Measurements from ENCODE around the gene ABCC6.
"Not testable (repeated sequence)": the region's sequence is repeated elsewhere in the genome, so short reads cannot be mapped to it uniquely, and the experiment has no call there.

ABCC6 gene

GRCh38 chr16:16191493-16192167, 31.7 kb downstream of the ABCC6 start:
- TF ChIP-seq MYC (IDR thresholded peaks at IDR 0.05; ENCODE audit: low read depth, low read length): no peak
- no peak for TF ChIP-seq MAX (IDR thresholded peaks at IDR 0.05; ENCODE audit: low read depth, low read length)
- TF ChIP-seq POLR2A (IDR thresholded peaks at IDR 0.05; ENCODE audit: extremely low read depth, insufficient read length): no peak
- no peak for TF ChIP-seq CTCF (IDR thresholded peaks at IDR 0.05; ENCODE audit: low read depth, low read length)
- DNase-seq (ENCODE audit: low read depth): no peak
- no peak overlapping the region for H3K4me3 ChIP-seq (ENCODE audit: low read depth, low read length)

GRCh38 chr16:16190966-16191365, 32.3 kb downstream of the ABCC6 start:
- DNase-seq (ENCODE audit: low read depth); H3K4me3 ChIP-seq (ENCODE audit: low read depth, low read length): not testable (repeated sequence)

- TF ChIP-seq MYC (IDR thresholded peaks at IDR 0.05; ENCODE audit: low read depth, low read length) (no peak), POLR2A (IDR thresholded peaks at IDR 0.05; ENCODE audit: extremely low read depth, insufficient read length) (no peak), MAX (IDR thresholded peaks at IDR 0.05; ENCODE audit: low read depth, low read length) (no peak), CTCF (IDR thresholded peaks at IDR 0.05; ENCODE audit: low read depth, low read length) (no peak)
- DNase-seq (ENCODE audit: low read depth): no peak
- no peak overlapping the region for H3K4me3 ChIP-seq (ENCODE audit: low read depth, low read length)
Measured at GRCh38 chr16:16190546-16190945, 32.7 kb downstream of the ABCC6 start.

GRCh38 chr16:16189842-16190241, 33.5 kb downstream of the ABCC6 start:
- TF ChIP-seq MAX (IDR thresholded peaks at IDR 0.05; ENCODE audit: low read depth, low read length): no peak
- TF ChIP-seq POLR2A (IDR thresholded peaks at IDR 0.05; ENCODE audit: extremely low read depth, insufficient read length): no peak
- TF ChIP-seq CTCF (IDR thresholded peaks at IDR 0.05; ENCODE audit: low read depth, low read length): no peak
- TF ChIP-seq MYC (IDR thresholded peaks at IDR 0.05; ENCODE audit: low read depth, low read length): no peak
- H3K4me3 ChIP-seq (ENCODE audit: low read depth, low read length): no peak overlapping the region

GRCh38 chr16:16188827-16189226, 34.5 kb downstream of the ABCC6 start:
- H3K4me3 ChIP-seq (ENCODE audit: low read depth, low read length): no peak overlapping the region
- TF ChIP-seq MYC (IDR thresholded peaks at IDR 0.05; ENCODE audit: low read depth, low read length): no peak
- no peak for TF ChIP-seq POLR2A (IDR thresholded peaks at IDR 0.05; ENCODE audit: extremely low read depth, insufficient read length)
- TF ChIP-seq CTCF (IDR thresholded peaks at IDR 0.05; ENCODE audit: low read depth, low read length): no peak
- TF ChIP-seq MAX (IDR thresholded peaks at IDR 0.05; ENCODE audit: low read depth, low read length): no peak
- no peak for DNase-seq (ENCODE audit: low read depth)

More at GRCh38 chr16:16189842-16190241, 33.5 kb downstream of the ABCC6 start:
- DNase-seq (ENCODE audit: low read depth): no peak

- no peak overlapping the region for H3K4me3 ChIP-seq (ENCODE audit: low read depth, low read length)
- DNase-seq (ENCODE audit: low read depth): no peak
- TF ChIP-seq POLR2A (IDR thresholded peaks at IDR 0.05; ENCODE audit: extremely low read depth, insufficient read length): no peak
- TF ChIP-seq CTCF (IDR thresholded peaks at IDR 0.05; ENCODE audit: low read depth, low read length): no peak
- no peak for TF ChIP-seq MAX (IDR thresholded peaks at IDR 0.05; ENCODE audit: low read depth, low read length)
- TF ChIP-seq MYC (IDR thresholded peaks at IDR 0.05; ENCODE audit: low read depth, low read length): no peak
Measured at GRCh38 chr16:16186820-16187219, 36.5 kb downstream of the ABCC6 start.

Data from NB4 (cell line).